Neural progenitor cell (in vitro differentiated cells): ENCODE data around the gene ADK. TPM values are rescaled to one million over a fixed set of nuclear protein-coding genes. Genes with fewer than 3 reads are reported as not detected.

Experiments used
- DNase-seq: peaks from one replicate; pipeline ENCODE4 v3.0.0-alpha.2; 2016; ENCODE audit warnings: low spot score
- H2AFZ ChIP-seq: fragments of 200-600 bp; sonication (generic); replicated peaks from 2 replicates; pipeline ENCODE4 v1.6.1; 2016; ENCODE audit warnings: antibody characterized with exemption
- H3F3A ChIP-seq: fragments of 200-600 bp; sonication (generic); 2 replicates; pipeline ENCODE4 v1.6.1; 2016; ENCODE audit warnings: antibody characterized with exemption, low read depth
- H3K27ac ChIP-seq: fragments of 200-600 bp; sonication (generic); 2 replicates; pipeline ENCODE4 v1.5.1; 2016; ENCODE audit warnings: mild to moderate bottlenecking
- H3K27me3 ChIP-seq: fragments of 200-600 bp; sonication (generic); 2 replicates; pipeline ENCODE4 v1.6.1; 2016; ENCODE audit warnings: mild to moderate bottlenecking, moderate library complexity
- H3K36me3 ChIP-seq: fragments of 200-600 bp; sonication (generic); 2 replicates; pipeline ENCODE4 v1.5.1; 2016
- H3K4me1 ChIP-seq: fragments of 200-600 bp; sonication (generic); 2 replicates; pipeline ENCODE4 v1.6.1; 2016; ENCODE audit warnings: mixed run types
- H3K4me2 ChIP-seq: fragments of 200-600 bp; sonication (generic); 2 replicates; pipeline ENCODE4 v1.6.1; 2016
- H3K4me3 ChIP-seq: fragments of 200-600 bp; sonication (generic); 2 replicates; pipeline ENCODE4 v1.5.1; 2016
- H3K79me2 ChIP-seq: fragments of 200-600 bp; sonication (generic); 2 replicates; pipeline ENCODE4 v1.6.1; 2016; ENCODE audit warnings: low read depth
- H3K9ac ChIP-seq: fragments of 200-600 bp; sonication (generic); 2 replicates; pipeline ENCODE4 v1.6.1; 2016
- H3K9me3 ChIP-seq: fragments of 200-600 bp; sonication (generic); 2 replicates; pipeline ENCODE4 v1.5.1; 2016; ENCODE audit warnings: low read depth
- H4K20me1 ChIP-seq: fragments of 200-600 bp; sonication (generic); 2 replicates; pipeline ENCODE4 v1.6.1; 2016; ENCODE audit warnings: low read depth
- H3K27ac Mint-ChIP-seq: 3 replicates; pipeline ENCODE4 v1.8.0; 2021; ENCODE audit warnings: mixed read lengths
- H3K27me3 Mint-ChIP-seq: 2 replicates; pipeline ENCODE4 v1.8.0; 2022; ENCODE audit warnings: low read depth, mild to moderate bottlenecking, inconsistent platforms, moderate library complexity, mixed read lengths; ENCODE audit not compliant: insufficient read depth
- H3K36me3 Mint-ChIP-seq: 3 replicates; pipeline ENCODE4 v1.8.0; 2021; ENCODE audit warnings: mixed read lengths
- H3K4me1 Mint-ChIP-seq: 3 replicates; pipeline ENCODE4 v1.8.0; 2021; ENCODE audit warnings: mixed read lengths
- H3K4me3 Mint-ChIP-seq: 3 replicates; pipeline ENCODE4 v1.8.0; 2021; ENCODE audit warnings: mild to moderate bottlenecking, moderate library complexity, mixed read lengths
- H3K9me3 Mint-ChIP-seq: 3 replicates; pipeline ENCODE4 v1.8.0; 2020; ENCODE audit warnings: mixed read lengths
- CTCF ChIP-seq: fragments of 200-600 bp; sonication (generic); IDR thresholded peaks from 2 replicates; pipeline ENCODE4 v1.5.1; 2017; ENCODE audit warnings: antibody characterized with exemption, mild to moderate bottlenecking
- EZH2 ChIP-seq: fragments of 200-600 bp; sonication (generic); IDR thresholded peaks from 2 replicates; pipeline ENCODE4 v1.6.1; 2017; ENCODE audit warnings: antibody characterized with exemption, mild to moderate bottlenecking, moderate library complexity
- EZH2phosphoT487 ChIP-seq: fragments of 200-600 bp; sonication (generic); IDR thresholded peaks from 2 replicates; pipeline ENCODE4 v1.6.1; 2017; ENCODE audit warnings: antibody characterized with exemption
- total RNA-seq: library from RNA; depleted of rRNA; stranded (reverse); fragments of >200 nt; gene quantifications from 2 replicates; pipeline ENCODE4 v1.2.3, GENCODE V29; 2015; ENCODE audit warnings: low replicate concordance

ADK gene
- total RNA-seq, 1 donor from 2014 or later, result 50.9 TPM

GRCh38 chr10:74671716-74672115 is 520.7 kb downstream of the ADK start:
- no peak overlapping the region for H3K9ac ChIP-seq
- no peaks in the 10 kb centered on the region for H3K27me3 ChIP-seq
- peaks cover 7% of the 10 kb centered on the region for H3K4me1 ChIP-seq
- H3K36me3 Mint-ChIP-seq, result peaks cover 14% of the 10 kb centered on the region
- no peaks in the 10 kb centered on the region for H3K79me2 ChIP-seq
- no peak overlapping the region for H3K4me2 ChIP-seq
- no peaks in the 10 kb centered on the region for H3K9me3 Mint-ChIP-seq
- H3K36me3 ChIP-seq, result no peaks in the 10 kb centered on the region
- no peaks in the 10 kb centered on the region for H3F3A ChIP-seq
- H3K4me3 ChIP-seq, result no peak overlapping the region
- H4K20me1 ChIP-seq, result no peaks in the 10 kb centered on the region
- DNase-seq, result no peak
- no peak overlapping the region for H3K27ac ChIP-seq
- peaks cover 10% of the 10 kb centered on the region for H3K4me1 Mint-ChIP-seq
- H3K9me3 ChIP-seq, result no peaks in the 10 kb centered on the region
- H3K27me3 Mint-ChIP-seq, result peaks cover 3% of the 10 kb centered on the region
- TF ChIP-seq EZH2phosphoT487 (no peak), EZH2 (no peak)
- H2AFZ ChIP-seq, result no peak overlapping the region
- no peak overlapping the region for H3K27ac Mint-ChIP-seq
- H3K4me3 Mint-ChIP-seq, result no peak overlapping the region

GRCh38 chr10:74672430-74673165 is 521.6 kb downstream of the ADK start:
- H3K36me3 Mint-ChIP-seq, result peaks cover 14% of the 10 kb centered on the region
- TF ChIP-seq CTCF (no peak), EZH2phosphoT487 (no peak), EZH2 (no peak)
- H3K27ac Mint-ChIP-seq, result no peak overlapping the region
- H3K4me1 ChIP-seq, result peaks cover 7% of the 10 kb centered on the region
- H3K9me3 ChIP-seq, result no peaks in the 10 kb centered on the region
- no peak overlapping the region for H3K4me3 ChIP-seq
- H3K9me3 Mint-ChIP-seq, result no peaks in the 10 kb centered on the region
- DNase-seq, result no peak
- peaks cover 10% of the 10 kb centered on the region for H3K4me1 Mint-ChIP-seq
- H3K27ac ChIP-seq, result no peak overlapping the region
- H3F3A ChIP-seq, result no peaks in the 10 kb centered on the region
- H4K20me1 ChIP-seq, result no peaks in the 10 kb centered on the region
- H3K27me3 ChIP-seq, result no peaks in the 10 kb centered on the region
- H2AFZ ChIP-seq, result no peak overlapping the region
- no peak overlapping the region for H3K4me3 Mint-ChIP-seq
- H3K36me3 ChIP-seq, result no peaks in the 10 kb centered on the region
- H3K9ac ChIP-seq, result no peak overlapping the region
- H3K4me2 ChIP-seq, result no peak overlapping the region
- no peaks in the 10 kb centered on the region for H3K79me2 ChIP-seq
- peaks cover 3% of the 10 kb centered on the region for H3K27me3 Mint-ChIP-seq

DNA sequence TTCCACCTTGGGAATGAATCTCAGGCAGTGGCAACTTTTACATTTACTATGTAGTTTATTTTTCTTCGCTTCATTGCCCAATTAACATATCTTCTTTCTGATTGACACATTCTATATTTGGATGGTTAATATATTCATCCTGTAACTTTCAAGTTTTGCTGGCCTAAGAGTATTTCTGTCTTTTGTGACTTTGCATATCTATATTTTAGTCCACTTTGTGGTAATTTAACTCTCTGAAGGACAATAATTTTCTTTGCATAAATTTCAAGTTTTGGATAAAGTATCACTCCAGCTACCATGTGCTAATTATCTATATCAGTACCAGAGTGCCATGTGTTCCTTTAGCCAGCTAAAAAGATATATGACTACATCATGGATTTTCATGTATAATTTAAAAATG is 523.9 kb downstream of the ADK start:
- Mint-ChIP-seq H3K4me3 (no peak overlapping the region), H3K4me1 (peaks cover 10% of the 10 kb centered on the region), H3K9me3 (no peaks in the 10 kb centered on the region), H3K27me3 (peaks cover 3% of the 10 kb centered on the region), H3K27ac (no peak overlapping the region), H3K36me3 (peaks cover 14% of the 10 kb centered on the region)
- H3K9me3 ChIP-seq, result no peaks in the 10 kb centered on the region
- H3K27ac ChIP-seq, result no peak overlapping the region
- no peak overlapping the region for H2AFZ ChIP-seq
- H3F3A ChIP-seq, result no peaks in the 10 kb centered on the region
- no peak overlapping the region for H3K4me3 ChIP-seq
- H3K9ac ChIP-seq, result no peak overlapping the region
- no peaks in the 10 kb centered on the region for H3K27me3 ChIP-seq
- no peak for DNase-seq
- no peaks in the 10 kb centered on the region for H3K79me2 ChIP-seq
- H3K36me3 ChIP-seq, result no peaks in the 10 kb centered on the region
- H4K20me1 ChIP-seq, result no peaks in the 10 kb centered on the region
- no peak for TF ChIP-seq EZH2
- no peak for TF ChIP-seq CTCF
- no peak for TF ChIP-seq EZH2phosphoT487
- H3K4me1 ChIP-seq, result peaks cover 7% of the 10 kb centered on the region
- no peak overlapping the region for H3K4me2 ChIP-seq

GRCh38 chr10:74675484-74675883 is 524.5 kb downstream of the ADK start:
- peaks cover 14% of the 10 kb centered on the region for H3K36me3 Mint-ChIP-seq
- peaks cover 10% of the 10 kb centered on the region for H3K4me1 Mint-ChIP-seq
- no peaks in the 10 kb centered on the region for H3F3A ChIP-seq
- no peak overlapping the region for H3K9ac ChIP-seq
- no peak overlapping the region for H2AFZ ChIP-seq
- no peak overlapping the region for H3K4me2 ChIP-seq
- no peaks in the 10 kb centered on the region for H3K79me2 ChIP-seq
- H3K4me3 ChIP-seq, result no peak overlapping the region
- DNase-seq, result no peak
- no peaks in the 10 kb centered on the region for H3K36me3 ChIP-seq
- no peaks in the 10 kb centered on the region for H3K9me3 ChIP-seq
- H3K27ac Mint-ChIP-seq, result no peak overlapping the region
- H3K4me3 Mint-ChIP-seq, result no peak overlapping the region
- H3K4me1 ChIP-seq, result peaks cover 7% of the 10 kb centered on the region
- H3K27me3 ChIP-seq, result no peaks in the 10 kb centered on the region
- peaks cover 3% of the 10 kb centered on the region for H3K27me3 Mint-ChIP-seq
- H3K27ac ChIP-seq, result no peak overlapping the region
- no peak for TF ChIP-seq CTCF
- TF ChIP-seq EZH2phosphoT487, result no peak
- no peak for TF ChIP-seq EZH2
- H3K9me3 Mint-ChIP-seq, result no peaks in the 10 kb centered on the region
- no peaks in the 10 kb centered on the region for H4K20me1 ChIP-seq
